ENCODE measurements around the gene GPR141. TPM values are rescaled to one million over a fixed set of nuclear protein-coding genes. Genes with fewer than 3 reads are reported as not detected.

The GPR141 gene
- polyA plus RNA-seq, 1 experiment = not detected

DNA sequence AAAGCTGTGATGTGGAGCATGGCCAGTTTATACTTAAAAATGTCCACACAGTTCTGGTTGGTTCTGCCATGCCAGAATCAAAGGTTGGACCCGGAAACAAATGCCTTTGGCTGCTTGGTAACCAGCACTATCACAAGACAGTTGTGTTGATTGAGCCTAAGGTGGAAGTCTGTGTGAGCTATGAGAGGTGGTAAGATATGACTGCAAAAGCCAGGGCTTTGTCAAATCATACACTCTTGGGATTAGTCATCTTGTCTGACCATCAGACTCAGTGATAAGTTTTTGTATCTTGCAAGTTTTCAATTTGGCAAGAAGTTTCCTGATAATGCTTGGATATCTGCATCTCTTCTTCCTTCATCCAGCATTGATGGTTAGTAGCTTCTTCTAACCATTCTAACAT lies 35.5 kb downstream of the GPR141 start:
- no peak for DNase-seq (ENCODE audit: low read depth, low spot score)
- H3K9me3 ChIP-seq (ENCODE audit: control insufficient read depth, insufficient read depth, low read length) = peaks cover 23% of the 10 kb centered on the region
- no peak overlapping the region for H3K4me3 ChIP-seq (ENCODE audit: low read depth, low read length)
- TF ChIP-seq, protein P1, sequence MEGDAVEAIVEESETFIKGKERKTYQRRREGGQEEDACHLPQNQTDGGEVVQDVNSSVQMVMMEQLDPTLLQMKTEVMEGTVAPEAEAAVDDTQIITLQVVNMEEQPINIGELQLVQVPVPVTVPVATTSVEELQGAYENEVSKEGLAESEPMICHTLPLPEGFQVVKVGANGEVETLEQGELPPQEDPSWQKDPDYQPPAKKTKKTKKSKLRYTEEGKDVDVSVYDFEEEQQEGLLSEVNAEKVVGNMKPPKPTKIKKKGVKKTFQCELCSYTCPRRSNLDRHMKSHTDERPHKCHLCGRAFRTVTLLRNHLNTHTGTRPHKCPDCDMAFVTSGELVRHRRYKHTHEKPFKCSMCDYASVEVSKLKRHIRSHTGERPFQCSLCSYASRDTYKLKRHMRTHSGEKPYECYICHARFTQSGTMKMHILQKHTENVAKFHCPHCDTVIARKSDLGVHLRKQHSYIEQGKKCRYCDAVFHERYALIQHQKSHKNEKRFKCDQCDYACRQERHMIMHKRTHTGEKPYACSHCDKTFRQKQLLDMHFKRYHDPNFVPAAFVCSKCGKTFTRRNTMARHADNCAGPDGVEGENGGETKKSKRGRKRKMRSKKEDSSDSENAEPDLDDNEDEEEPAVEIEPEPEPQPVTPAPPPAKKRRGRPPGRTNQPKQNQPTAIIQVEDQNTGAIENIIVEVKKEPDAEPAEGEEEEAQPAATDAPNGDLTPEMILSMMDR (IDR thresholded peaks at IDR 0.05; ENCODE audit: low read depth, low read length) = no peak
- ChIA-PET CTCF (no interaction called here), POLR2A (no interaction called here)
- H3K27ac ChIP-seq (ENCODE audit: low read depth, low read length) = no peak overlapping the region
- no peaks in the 10 kb centered on the region for H3K27me3 ChIP-seq (ENCODE audit: control insufficient read depth, insufficient read depth, low read length)

GRCh38 chr7:37724732-37725131 lies 41.2 kb downstream of the GPR141 start:
- ChIA-PET CTCF (no interaction called here), POLR2A (no interaction called here)
- Histone ChIP-seq H3K27ac (ENCODE audit: low read depth, low read length) (no peak overlapping the region), H3K27me3 (ENCODE audit: control insufficient read depth, insufficient read depth, low read length) (no peaks in the 10 kb centered on the region), H3K4me3 (ENCODE audit: low read depth, low read length) (no peak overlapping the region), H3K9me3 (ENCODE audit: control insufficient read depth, insufficient read depth, low read length) (peaks cover 31% of the 10 kb centered on the region)
- TF ChIP-seq, protein P1 (IDR thresholded peaks at IDR 0.05; ENCODE audit: low read depth, low read length) = no peak
- DNase-seq (ENCODE audit: low read depth, low spot score) = no peak

- CTCF ChIA-PET = no interaction called here
- Histone ChIP-seq H3K9me3 (ENCODE audit: control insufficient read depth, insufficient read depth, low read length) (peaks cover 23% of the 10 kb centered on the region), H3K4me3 (ENCODE audit: low read depth, low read length) (no peak overlapping the region), H3K27me3 (ENCODE audit: control insufficient read depth, insufficient read depth, low read length) (no peaks in the 10 kb centered on the region), H3K27ac (ENCODE audit: low read depth, low read length) (no peak overlapping the region)
- DNase-seq (ENCODE audit: low read depth, low spot score) = no peak
- TF ChIP-seq, protein P1 (IDR thresholded peaks at IDR 0.05; ENCODE audit: low read depth, low read length) = no peak
- POLR2A ChIA-PET = no interaction called here
Observed at GRCh38 chr7:37726016-37726415, 42.5 kb downstream of the GPR141 start.

DNA sequence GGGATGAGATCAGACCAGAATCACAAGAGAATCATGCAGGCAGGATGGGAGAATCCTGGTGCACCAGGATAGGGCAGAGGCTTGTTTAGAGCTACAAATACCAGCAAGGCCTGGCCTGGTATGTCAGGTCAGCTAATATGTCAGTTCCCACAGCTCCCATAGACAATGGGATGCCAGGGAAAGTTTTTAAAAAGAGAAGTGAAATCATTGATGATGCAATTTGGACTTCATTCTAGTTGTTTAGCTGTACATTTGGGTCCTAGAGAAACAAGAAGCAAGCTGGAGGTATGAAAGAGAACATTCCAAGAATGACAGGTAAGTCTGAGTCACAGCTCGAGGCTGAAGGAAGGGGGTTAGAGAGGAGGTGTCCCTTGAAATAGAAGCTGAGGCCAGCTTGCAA lies 45.2 kb downstream of the GPR141 start:
- peaks cover 33% of the 10 kb centered on the region for H3K9me3 ChIP-seq (ENCODE audit: control insufficient read depth, insufficient read depth, low read length)
- TF ChIP-seq, protein P1 (IDR thresholded peaks at IDR 0.05; ENCODE audit: low read depth, low read length) = no peak
- no peak for DNase-seq (ENCODE audit: low read depth, low spot score)
- ChIA-PET POLR2A (no interaction called here), CTCF (no interaction called here)
- H3K27me3 ChIP-seq (ENCODE audit: control insufficient read depth, insufficient read depth, low read length) = no peaks in the 10 kb centered on the region
- no peak overlapping the region for H3K27ac ChIP-seq (ENCODE audit: low read depth, low read length)
- no peak overlapping the region for H3K4me3 ChIP-seq (ENCODE audit: low read depth, low read length)

GRCh38 chr7:37729181-37729580 lies 45.6 kb downstream of the GPR141 start:
- POLR2A ChIA-PET = no interaction called here
- Histone ChIP-seq H3K4me3 (ENCODE audit: low read depth, low read length) (no peak overlapping the region), H3K27ac (ENCODE audit: low read depth, low read length) (no peak overlapping the region), H3K9me3 (ENCODE audit: control insufficient read depth, insufficient read depth, low read length) (peaks cover 33% of the 10 kb centered on the region), H3K27me3 (ENCODE audit: control insufficient read depth, insufficient read depth, low read length) (no peaks in the 10 kb centered on the region)
- TF ChIP-seq, protein P1 (IDR thresholded peaks at IDR 0.05; ENCODE audit: low read depth, low read length) = no peak
- CTCF ChIA-PET = no interaction called here
- no peak for DNase-seq (ENCODE audit: low read depth, low spot score)
